Right lobe of liver (tissue), 6 donors: ENCODE measurements around the gene GPATCH8. TPM values are rescaled to one million over a fixed set of nuclear protein-coding genes. Genes with fewer than 3 reads are reported as not detected.
A peak's percentile ranks its signal among the peaks of the same experiment; 100 is the strongest.

Experiments used
- ATAC-seq, 4 donors: fragments of 200-7000 bp; cut with Tn5 transposase; one replicate each; pipeline ENCODE4 v1.9.1; 2020; ENCODE audit warnings: mild to moderate bottlenecking in 4 of 4, moderate library complexity in 4 of 4
- DNase-seq, 3 donors: peaks; one replicate each; pipeline ENCODE4 v3.0.0-alpha.2; 2020
- H3K27ac ChIP-seq, 3 donors: fragments of 200-600 bp; one replicate each; pipeline ENCODE4 v1.8.0; 2022
- H3K27me3 ChIP-seq, 2 donors: fragments of 200-600 bp; one replicate each; pipeline ENCODE4 v1.8.0; 2022
- H3K36me3 ChIP-seq, 4 donors: fragments of 200-600 bp; sonication (generic) in 1 of 4; one replicate each; pipeline versions ENCODE4 v1.5.1 to v1.8.0; 2017 to 2022; ENCODE audit warnings: control low read depth in 1 of 4
- H3K4me1 ChIP-seq, 4 donors: fragments of 200-600 bp; sonication (generic) in 1 of 4; one replicate each; pipeline versions ENCODE4 v1.5.1 to v1.8.0; 2017 to 2022; ENCODE audit warnings: control low read depth in 1 of 4
- H3K4me3 ChIP-seq, 3 donors: fragments of 200-600 bp; one replicate each; pipeline ENCODE4 v1.8.0; 2022
- H3K9me3 ChIP-seq, 4 donors: fragments of 200-600 bp; sonication (generic) in 1 of 4; one replicate each; pipeline versions ENCODE4 v1.5.1 to v1.8.0; 2017 to 2022; ENCODE audit warnings: control low read depth in 1 of 4
- CTCF ChIP-seq, 4 donors: fragments of 200-600 bp in 3 of 4; fragments of 450-650 bp in 1 of 4; IDR thresholded peaks; one replicate each; pipeline versions ENCODE4 v1.5.1 to v1.8.0; 2016 to 2022; ENCODE audit warnings: antibody characterized with exemption in 4 of 4, mild to moderate bottlenecking in 2 of 4
- POLR2A ChIP-seq: fragments of 450-650 bp; IDR thresholded peaks from one replicate; pipeline ENCODE4 v1.6.1; 2017; ENCODE audit warnings: antibody characterized with exemption, mild to moderate bottlenecking
- WGBS: methylation state at CpG from one replicate; pipeline ENCODE4 v1.1.6; 2018; ENCODE audit warnings: low coverage, low lambda C conversion rate; ENCODE audit not compliant: insufficient coverage; ENCODE audit errors: missing lambda C conversion rate; 5-methylcytosine and 5-hydroxymethylcytosine counted together
- intact Hi-C, 2 donors: fragments of 100-400 bp; cut with DNase I; formaldehyde crosslinking; loops; one replicate each; pipeline versions ENCODE4 v1.11.2 to v1.14.1; 2022
- total RNA-seq, 6 experiments: library from RNA; depleted of rRNA in 2 of 6; stranded (reverse); fragments of >200 nt in 2 of 6; fragmentation: NEBNext Ultra II Directional in 3 of 6; extraction: Animal tissue kit (Norgen Biotek cat#: 25700) in 3 of 6; gene quantifications; one replicate each; pipeline versions ENCODE4 v1.1.0 to v1.2.4, GENCODE V29; 2016 to 2023
- donor health status: DM: no; HTN: yes; CAD: no.
- donor health status: DM: no; HTN: no; CAD: no.
- donor health status: DM: no; HTN: no; CAD: no.
- donor health status: DM: no; HTN: yes; CAD: no.
- donor health status: DM: no; HTN: yes; CAD: no.

The GPATCH8 gene
- total RNA-seq, 6 experiments from 2014 or later: 8.1 to 14.4 (median 13.1) TPM

GRCh38 chr17:44352828-44353671 lies 150.2 kb downstream of the GPATCH8 start:
- no peaks in the 10 kb centered on the region for H3K9me3 ChIP-seq
- no peak for ATAC-seq
- intact Hi-C loops: loop anchor here in 1 of 2 donors (10.0 kb wide), 1 partner anchor 138 kb away; the partner anchor contains the start of gene UBTF
- H3K27me3 ChIP-seq: no peaks in the 10 kb centered on the region
- no peak overlapping the region for H3K27ac ChIP-seq
- WGBS: 73% methylated on average over 10 of the region's 22 CpGs
- no peak for DNase-seq
- TF ChIP-seq CTCF (IDR thresholded peaks at IDR 0.05) (no peak), POLR2A (no peak)
- H3K4me3 ChIP-seq: no peak overlapping the region
- H3K36me3 ChIP-seq: peaks cover 0 to 25% (median 10%) of the 10 kb centered on the region in 4 donors
- peaks cover 0 to 2% (median 0%) of the 10 kb centered on the region in 4 donors for H3K4me1 ChIP-seq

- ATAC-seq (no peak), DNase-seq (no peak)
- Histone ChIP-seq H3K27me3 (no peaks in the 10 kb centered on the region), H3K9me3 (no peaks in the 10 kb centered on the region), H3K4me1 (peaks cover 0 to 2% (median 0%) of the 10 kb centered on the region in 4 donors), H3K27ac (no peak overlapping the region), H3K36me3 (peaks cover 0 to 25% (median 10%) of the 10 kb centered on the region in 4 donors), H3K4me3 (no peak overlapping the region)
- WGBS: 85% methylated on average over 4 of the region's 36 CpGs
- no peak for TF ChIP-seq POLR2A
- no peak for TF ChIP-seq CTCF (IDR thresholded peaks at IDR 0.05)
- intact Hi-C loops: loop anchor here in 1 of 2 donors (10.0 kb wide), 1 partner anchor 137 kb away; the partner anchor contains the start of gene UBTF
Measured at GRCh38 chr17:44351961-44352827, 151.0 kb downstream of the GPATCH8 start.

GRCh38 chr17:44351464-44351863 lies 151.7 kb downstream of the GPATCH8 start:
- Histone ChIP-seq H3K4me1 (peaks cover 0 to 2% (median 0%) of the 10 kb centered on the region in 4 donors), H3K27ac (no peak overlapping the region), H3K27me3 (no peaks in the 10 kb centered on the region), H3K9me3 (no peaks in the 10 kb centered on the region), H3K4me3 (no peak overlapping the region), H3K36me3 (peaks cover 0 to 25% (median 10%) of the 10 kb centered on the region in 4 donors)
- TF ChIP-seq CTCF (IDR thresholded peaks at IDR 0.05) (no peak), POLR2A (no peak)
- no peak for DNase-seq
- intact Hi-C loops: loop anchor here in 1 of 2 donors (10.0 kb wide), 1 partner anchor 137 kb away; the partner anchor contains the start of gene UBTF
- no peak for ATAC-seq
- whole genome bisulfite sequencing: no CpG with 5 or more reads among the region's 8 CpGs

- Histone ChIP-seq H3K27ac (no peak overlapping the region), H3K36me3 (peaks cover 0 to 25% (median 10%) of the 10 kb centered on the region in 4 donors), H3K27me3 (no peaks in the 10 kb centered on the region), H3K4me3 (no peak overlapping the region), H3K9me3 (no peaks in the 10 kb centered on the region), H3K4me1 (peaks cover 0 to 6% (median 0%) of the 10 kb centered on the region in 4 donors)
- DNase-seq (peak; percentile 73 to 79 (median 76)), ATAC-seq (peak; percentile 73 to 79 (median 76))
- peak; percentile 65 to 79 (median 78) for TF ChIP-seq CTCF (IDR thresholded peaks at IDR 0.05)
- no peak for TF ChIP-seq POLR2A
- 72% methylated on average over 5 of the region's 6 CpGs for WGBS
- intact Hi-C loops: loop anchor here in 1 of 2 donors (10.0 kb wide), 1 partner anchor 136 kb away; the partner anchor contains the start of gene UBTF
Measured at GRCh38 chr17:44350733-44351226, 152.4 kb downstream of the GPATCH8 start.
